Stomach (tissue), 9 donors: ENCODE measurements around the gene KIAA2012. TPM values are rescaled to one million over a fixed set of nuclear protein-coding genes. Genes with fewer than 3 reads are reported as not detected.

ENCODE experiments used
- DNase-seq, 2 donors: peaks; one replicate each; pipeline versions ENCODE4 v3.0.0 to v3.0.0-alpha.2; 2013 to 2019
- H3K27ac ChIP-seq, 5 donors: fragments of 200-600 bp in 4 of 5; sonication (generic) in 4 of 5; one replicate each; pipeline ENCODE4 v1.5.1; 2013 to 2019; ENCODE audit warnings: mild to moderate bottlenecking in 1 of 5, moderate library complexity in 1 of 5
- H3K27me3 ChIP-seq, 3 donors: fragments of 200-600 bp; sonication (generic); one replicate each; pipeline ENCODE4 v1.5.1; 2017 to 2019; ENCODE audit warnings: mixed run types in 1 of 3
- H3K36me3 ChIP-seq, 4 donors: fragments of 200-600 bp; sonication (generic); 1 replicate in 3 of 4; 2 replicates in 1 of 4; pipeline ENCODE4 v1.5.1; 2016 to 2019
- H3K4me1 ChIP-seq, 4 donors: fragments of 200-600 bp; sonication (generic); one replicate each; pipeline ENCODE4 v1.5.1; 2016 to 2019
- H3K4me3 ChIP-seq, 4 donors: fragments of 200-600 bp; sonication (generic) in 3 of 4; one replicate each; pipeline ENCODE4 v1.5.1; 2016 to 2019; ENCODE audit warnings: mild to moderate bottlenecking in 1 of 4
- H3K9me3 ChIP-seq, 4 donors: fragments of 200-600 bp; sonication (generic); one replicate each; pipeline ENCODE4 v1.5.1; 2016 to 2019
- EP300 ChIP-seq: sonication (generic); formaldehyde crosslinking; IDR thresholded peaks from one replicate; pipeline ENCODE4 v1.6.1; 2017; ENCODE audit warnings: antibody characterized with exemption
- POLR2A ChIP-seq, 4 donors: fragments of 450-650 bp; IDR thresholded peaks; one replicate each; pipeline ENCODE4 v1.6.1; 2016; ENCODE audit warnings: antibody characterized with exemption in 4 of 4, control low read depth in 2 of 4, mild to moderate bottlenecking in 1 of 4, moderate library complexity in 1 of 4
- POLR2AphosphoS5 ChIP-seq, 3 donors: sonication (generic); formaldehyde crosslinking; IDR thresholded peaks; one replicate each; pipeline ENCODE4 v1.6.1; 2016; ENCODE audit warnings: antibody characterized with exemption in 3 of 3
- WGBS, 5 donors: extraction: QIAGEN DNeasy Blood & Tissue Kit in 3 of 5; methylation state at CpG; one replicate each; pipeline versions ENCODE4 v1.1.5 to v1.1.7; 2013 to 2018; 5-methylcytosine and 5-hydroxymethylcytosine counted together
- intact Hi-C: fragments of 100-400 bp; cut with DNase I; formaldehyde crosslinking; loops from one replicate; pipeline ENCODE4 v1.15.1; 2023; ENCODE audit warnings: low total_unique reads
- polyA plus RNA-seq, 3 donors: library from polyadenylated mRNA; stranded (reverse); fragments of 200-250 nt; gene quantifications; one replicate each; pipeline ENCODE4 v1.2.3, GENCODE V29; 2013
- total RNA-seq, 5 donors: library from RNA; depleted of rRNA; stranded (reverse); fragments of >200 nt; gene quantifications; one replicate each; pipeline versions ENCODE4 v1.1.0 to v1.2.3, GENCODE V29; 2014 to 2016
- TF ChIP-seq, protein P1 (sequence below), 7 experiments: fragments of 450-650 bp in 4 of 7; fragments of 200-600 bp in 3 of 7; sonication (generic) in 3 of 7; IDR thresholded peaks; one replicate each; pipeline ENCODE4 v1.5.1; 2016 to 2019; ENCODE audit warnings: antibody characterized with exemption in 7 of 7, control low read depth in 2 of 7, mild to moderate bottlenecking in 1 of 7
- donor health status: healthy with polysubstance abuse.
- donor health status: Bipolar disorder and iron deficiency.
- donor health status: healthy.

Gene KIAA2012
- total and polyA plus RNA-seq, 8 donors, result 0.03 to 0.18 TPM; not detected in 6

DNA sequence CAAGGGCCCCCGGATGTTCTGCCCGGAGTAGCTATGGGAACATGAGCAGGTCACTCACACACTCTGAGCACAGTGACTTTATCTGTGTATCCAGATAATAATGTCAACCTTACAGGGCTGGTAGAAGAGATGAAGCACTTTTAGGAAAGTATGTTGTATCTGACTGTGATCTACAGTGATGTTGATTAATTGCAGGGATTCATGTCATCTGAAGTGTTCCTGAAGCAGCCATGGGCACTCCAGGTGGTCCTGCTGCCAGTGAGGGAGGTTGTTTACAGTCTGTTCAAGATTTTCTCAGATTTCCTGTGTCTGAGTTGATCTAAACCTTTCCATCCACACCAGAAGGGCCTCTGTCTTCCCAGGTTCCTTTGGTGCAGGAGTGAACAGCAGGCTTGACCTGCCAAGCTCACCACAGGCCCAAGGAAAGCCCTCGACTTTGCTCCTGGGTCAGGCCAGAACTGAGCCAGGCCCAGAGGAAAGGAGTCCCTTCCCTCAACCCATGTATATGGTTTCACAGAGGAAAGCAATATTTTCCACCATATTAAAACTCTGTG is 28.0 kb downstream of the KIAA2012 start:
- intact Hi-C loops, result no loop called here

DNA sequence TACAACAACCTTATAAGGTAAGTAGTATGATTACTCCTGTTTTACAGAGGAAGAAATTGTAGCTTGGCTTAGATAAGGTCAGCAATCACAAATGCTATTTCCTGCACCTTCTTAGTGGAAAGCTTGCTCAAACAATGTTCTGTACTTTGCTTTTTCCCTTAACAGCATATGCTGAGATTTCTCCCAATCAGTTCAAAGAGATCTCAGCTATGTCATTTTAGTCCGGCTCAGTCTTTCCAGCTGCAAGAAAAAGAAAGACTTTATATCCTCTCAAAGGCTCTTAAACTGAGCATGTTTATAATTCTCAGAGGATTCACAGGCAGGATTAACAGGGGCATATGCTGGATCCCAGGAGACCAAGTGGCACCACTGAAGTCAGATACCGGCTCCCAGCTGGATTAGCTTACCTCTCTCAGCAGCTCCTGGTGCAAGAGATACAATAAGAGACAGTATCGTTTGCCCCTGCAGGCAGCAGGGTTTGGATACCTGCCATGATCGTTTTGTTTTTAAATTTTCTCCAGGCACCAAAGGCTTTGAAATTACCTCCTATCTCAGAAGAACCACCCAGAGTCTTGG is 29.5 kb downstream of the KIAA2012 start:
- intact Hi-C loops, result no loop called here
- 51 to 67% (median 52%) methylated on average over 4 of the region's 4 CpGs for WGBS, 5 donors

More for the DNA sequence above, 28.0 kb downstream of the KIAA2012 start:
- no peaks in the 10 kb centered on the region for H3K36me3 ChIP-seq
- no peaks in the 10 kb centered on the region for H3K4me1 ChIP-seq
- 57 to 73% (median 68%) methylated on average over 3 of the region's 3 CpGs for WGBS, 5 donors
- no peaks in the 10 kb centered on the region for H3K9me3 ChIP-seq
- TF ChIP-seq EP300 (no peak), POLR2A (IDR thresholded peaks at IDR 0.05) (no peak), POLR2AphosphoS5 (IDR thresholded peaks at IDR 0.05) (no peak)
- H3K4me3 ChIP-seq, result no peak overlapping the region
- no peaks in the 10 kb centered on the region for H3K27me3 ChIP-seq
- H3K27ac ChIP-seq, result no peak overlapping the region
- no peak for DNase-seq

DNA sequence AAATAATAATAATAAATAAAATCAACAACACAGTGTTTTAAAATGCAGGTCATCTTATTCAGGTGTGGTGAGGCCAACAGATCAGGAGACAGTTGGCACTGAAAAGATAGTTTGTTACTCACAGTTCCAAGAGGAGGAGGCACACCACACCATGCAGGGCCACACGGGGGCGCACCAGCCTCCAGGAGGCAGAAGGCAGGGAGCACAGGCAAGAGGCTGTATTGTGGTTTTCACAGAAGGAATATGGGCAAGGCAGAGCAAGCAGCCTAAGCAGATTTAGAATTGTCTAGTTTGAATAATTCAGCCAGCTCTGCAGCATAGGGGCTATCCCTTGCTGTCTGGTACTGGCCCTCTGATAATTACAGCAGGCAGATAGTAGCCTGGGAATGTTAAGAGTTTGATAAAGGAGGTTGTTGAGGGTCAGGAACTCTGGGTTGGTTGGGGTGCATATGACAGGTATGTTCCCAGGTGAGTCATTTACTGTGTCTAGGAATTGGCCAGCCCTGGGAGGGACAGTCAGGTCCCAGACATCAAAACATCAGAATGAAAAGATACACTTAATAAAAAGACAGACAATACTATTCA is 31.3 kb downstream of the KIAA2012 start:
- H3K4me3 ChIP-seq, result no peak overlapping the region
- peak in 1 of 2 donors; percentile 61 for DNase-seq
- no peaks in the 10 kb centered on the region for H3K9me3 ChIP-seq
- no peaks in the 10 kb centered on the region for H3K36me3 ChIP-seq
- no peak overlapping the region for H3K27ac ChIP-seq
- TF ChIP-seq, protein P1, sequence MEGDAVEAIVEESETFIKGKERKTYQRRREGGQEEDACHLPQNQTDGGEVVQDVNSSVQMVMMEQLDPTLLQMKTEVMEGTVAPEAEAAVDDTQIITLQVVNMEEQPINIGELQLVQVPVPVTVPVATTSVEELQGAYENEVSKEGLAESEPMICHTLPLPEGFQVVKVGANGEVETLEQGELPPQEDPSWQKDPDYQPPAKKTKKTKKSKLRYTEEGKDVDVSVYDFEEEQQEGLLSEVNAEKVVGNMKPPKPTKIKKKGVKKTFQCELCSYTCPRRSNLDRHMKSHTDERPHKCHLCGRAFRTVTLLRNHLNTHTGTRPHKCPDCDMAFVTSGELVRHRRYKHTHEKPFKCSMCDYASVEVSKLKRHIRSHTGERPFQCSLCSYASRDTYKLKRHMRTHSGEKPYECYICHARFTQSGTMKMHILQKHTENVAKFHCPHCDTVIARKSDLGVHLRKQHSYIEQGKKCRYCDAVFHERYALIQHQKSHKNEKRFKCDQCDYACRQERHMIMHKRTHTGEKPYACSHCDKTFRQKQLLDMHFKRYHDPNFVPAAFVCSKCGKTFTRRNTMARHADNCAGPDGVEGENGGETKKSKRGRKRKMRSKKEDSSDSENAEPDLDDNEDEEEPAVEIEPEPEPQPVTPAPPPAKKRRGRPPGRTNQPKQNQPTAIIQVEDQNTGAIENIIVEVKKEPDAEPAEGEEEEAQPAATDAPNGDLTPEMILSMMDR (IDR thresholded peaks at IDR 0.05), result peak in 1 of 7 experiments; percentile 46
- no peak for TF ChIP-seq EP300
- intact Hi-C loops, result no loop called here
- WGBS, 5 donors, result 24 to 53% (median 40%) methylated on average over 2 of the region's 2 CpGs
- no peaks in the 10 kb centered on the region for H3K27me3 ChIP-seq
- no peaks in the 10 kb centered on the region for H3K4me1 ChIP-seq

More for the DNA sequence above, 29.5 kb downstream of the KIAA2012 start:
- no peak overlapping the region for H3K27ac ChIP-seq
- DNase-seq, result no peak
- H3K4me3 ChIP-seq, result no peak overlapping the region
- H3K9me3 ChIP-seq, result no peaks in the 10 kb centered on the region
- TF ChIP-seq EP300, result no peak
- TF ChIP-seq, protein P1 (IDR thresholded peaks at IDR 0.05), result no peak
- no peak for TF ChIP-seq POLR2A (IDR thresholded peaks at IDR 0.05)
- no peak for TF ChIP-seq POLR2AphosphoS5 (IDR thresholded peaks at IDR 0.05)
- no peaks in the 10 kb centered on the region for H3K36me3 ChIP-seq
- H3K27me3 ChIP-seq, result no peaks in the 10 kb centered on the region
- no peaks in the 10 kb centered on the region for H3K4me1 ChIP-seq

DNA sequence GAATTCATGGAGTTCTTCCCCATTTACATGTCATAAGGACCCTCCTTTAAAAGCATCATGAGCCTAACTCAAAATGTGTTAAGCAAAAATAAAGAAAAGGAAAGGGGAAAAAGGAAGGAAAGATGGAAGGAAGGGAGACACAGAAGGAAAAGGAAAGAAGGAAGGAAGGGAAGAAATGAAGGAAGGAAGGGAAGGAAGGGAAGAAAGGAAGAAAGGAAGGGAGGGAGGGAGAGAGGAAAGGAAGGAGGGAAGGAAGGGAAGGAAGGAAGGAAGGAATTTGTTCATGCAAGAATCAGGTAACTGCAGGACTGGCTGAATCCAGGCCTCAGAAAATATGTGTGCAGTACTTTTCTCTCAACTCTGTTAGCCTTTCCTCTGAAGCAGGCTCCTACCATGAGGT is 32.0 kb downstream of the KIAA2012 start:
- Histone ChIP-seq H3K4me1 (no peaks in the 10 kb centered on the region), H3K27me3 (no peaks in the 10 kb centered on the region), H3K4me3 (no peak overlapping the region), H3K27ac (no peak overlapping the region), H3K9me3 (no peaks in the 10 kb centered on the region), H3K36me3 (no peaks in the 10 kb centered on the region)
- intact Hi-C loops, result no loop called here
- no peak for DNase-seq
- no peak for TF ChIP-seq POLR2AphosphoS5 (IDR thresholded peaks at IDR 0.05)
- TF ChIP-seq POLR2A (IDR thresholded peaks at IDR 0.05), result no peak

DNA sequence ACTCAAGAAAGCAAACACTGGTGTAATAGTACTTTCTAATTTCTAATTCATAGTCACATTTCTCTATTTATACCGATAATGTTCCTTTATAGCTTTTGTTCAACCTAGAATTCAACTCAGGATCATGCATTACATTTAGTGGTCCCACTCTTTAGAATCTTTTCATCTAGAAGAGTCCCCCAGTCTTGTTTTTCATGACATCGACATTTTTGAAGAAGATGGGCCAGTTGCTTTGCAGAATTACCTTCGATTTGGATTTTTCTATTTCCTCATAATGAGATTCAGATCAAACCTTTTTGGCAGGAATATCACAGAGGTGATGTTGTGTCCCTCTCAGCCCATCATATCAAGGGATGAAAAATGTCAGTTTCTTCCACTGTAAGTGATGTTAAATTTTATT is 35.3 kb downstream of the KIAA2012 start:
- no peak overlapping the region for H3K27ac ChIP-seq
- H3K4me3 ChIP-seq, result no peak overlapping the region
- H3K36me3 ChIP-seq, result no peaks in the 10 kb centered on the region
- TF ChIP-seq, protein P1 (IDR thresholded peaks at IDR 0.05), result no peak
- TF ChIP-seq POLR2AphosphoS5 (IDR thresholded peaks at IDR 0.05), result no peak
- no peak for TF ChIP-seq POLR2A (IDR thresholded peaks at IDR 0.05)
- TF ChIP-seq EP300, result no peak
- H3K27me3 ChIP-seq, result peaks cover 0 to 7% (median 0%) of the 10 kb centered on the region in 3 donors
- WGBS, 5 donors, result 93 to 98% (median 95%) methylated on average over 3 of the region's 3 CpGs
- intact Hi-C loops, result no loop called here
- DNase-seq, result no peak
- H3K9me3 ChIP-seq, result no peaks in the 10 kb centered on the region
- no peaks in the 10 kb centered on the region for H3K4me1 ChIP-seq
